ENCODE data around the gene SFXN5.

GRCh38 chr2:73009177-73009839, 62.2 kb downstream of the SFXN5 start:
- TF ChIP-seq CTCF (IDR thresholded peaks at IDR 0.05) (no peak), POLR2A (IDR thresholded peaks at IDR 0.05) (no peak)
